ENCODE measurements around the gene ZNRF3.
"Not testable (repeated sequence)": the region's sequence is repeated elsewhere in the genome, so short reads cannot be mapped to it uniquely, and the experiment has no call there.

GRCh38 chr22:28948860-28949551 is 65.6 kb downstream of the ZNRF3 start:
- TF ChIP-seq, protein P1, sequence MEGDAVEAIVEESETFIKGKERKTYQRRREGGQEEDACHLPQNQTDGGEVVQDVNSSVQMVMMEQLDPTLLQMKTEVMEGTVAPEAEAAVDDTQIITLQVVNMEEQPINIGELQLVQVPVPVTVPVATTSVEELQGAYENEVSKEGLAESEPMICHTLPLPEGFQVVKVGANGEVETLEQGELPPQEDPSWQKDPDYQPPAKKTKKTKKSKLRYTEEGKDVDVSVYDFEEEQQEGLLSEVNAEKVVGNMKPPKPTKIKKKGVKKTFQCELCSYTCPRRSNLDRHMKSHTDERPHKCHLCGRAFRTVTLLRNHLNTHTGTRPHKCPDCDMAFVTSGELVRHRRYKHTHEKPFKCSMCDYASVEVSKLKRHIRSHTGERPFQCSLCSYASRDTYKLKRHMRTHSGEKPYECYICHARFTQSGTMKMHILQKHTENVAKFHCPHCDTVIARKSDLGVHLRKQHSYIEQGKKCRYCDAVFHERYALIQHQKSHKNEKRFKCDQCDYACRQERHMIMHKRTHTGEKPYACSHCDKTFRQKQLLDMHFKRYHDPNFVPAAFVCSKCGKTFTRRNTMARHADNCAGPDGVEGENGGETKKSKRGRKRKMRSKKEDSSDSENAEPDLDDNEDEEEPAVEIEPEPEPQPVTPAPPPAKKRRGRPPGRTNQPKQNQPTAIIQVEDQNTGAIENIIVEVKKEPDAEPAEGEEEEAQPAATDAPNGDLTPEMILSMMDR (IDR thresholded peaks at IDR 0.05; ENCODE audit: borderline replicate concordance, extremely low read depth, low read length, poor library complexity, severe bottlenecking), result not testable (repeated sequence)
- TF ChIP-seq EZH2 (IDR thresholded peaks at IDR 0.05; ENCODE audit: borderline replicate concordance, low read depth, low read length, severe bottlenecking), result not testable (repeated sequence)
